ENCODE results near the gene C4BPA.

GRCh38 chr1:207054491-207054890, 49.5 kb upstream of the C4BPA start:
- TF ChIP-seq EP300 (IDR thresholded peaks at IDR 0.05) (no peak), POLR2A (IDR thresholded peaks at IDR 0.05; ENCODE audit: low read depth) (no peak)
- TF ChIP-seq, protein P1, sequence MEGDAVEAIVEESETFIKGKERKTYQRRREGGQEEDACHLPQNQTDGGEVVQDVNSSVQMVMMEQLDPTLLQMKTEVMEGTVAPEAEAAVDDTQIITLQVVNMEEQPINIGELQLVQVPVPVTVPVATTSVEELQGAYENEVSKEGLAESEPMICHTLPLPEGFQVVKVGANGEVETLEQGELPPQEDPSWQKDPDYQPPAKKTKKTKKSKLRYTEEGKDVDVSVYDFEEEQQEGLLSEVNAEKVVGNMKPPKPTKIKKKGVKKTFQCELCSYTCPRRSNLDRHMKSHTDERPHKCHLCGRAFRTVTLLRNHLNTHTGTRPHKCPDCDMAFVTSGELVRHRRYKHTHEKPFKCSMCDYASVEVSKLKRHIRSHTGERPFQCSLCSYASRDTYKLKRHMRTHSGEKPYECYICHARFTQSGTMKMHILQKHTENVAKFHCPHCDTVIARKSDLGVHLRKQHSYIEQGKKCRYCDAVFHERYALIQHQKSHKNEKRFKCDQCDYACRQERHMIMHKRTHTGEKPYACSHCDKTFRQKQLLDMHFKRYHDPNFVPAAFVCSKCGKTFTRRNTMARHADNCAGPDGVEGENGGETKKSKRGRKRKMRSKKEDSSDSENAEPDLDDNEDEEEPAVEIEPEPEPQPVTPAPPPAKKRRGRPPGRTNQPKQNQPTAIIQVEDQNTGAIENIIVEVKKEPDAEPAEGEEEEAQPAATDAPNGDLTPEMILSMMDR (IDR thresholded peaks at IDR 0.05): no peak

Measured in esophagus muscularis mucosa (tissue), 4 donors.